ENCODE results near the gene UVRAG. TPM values are rescaled to one million over a fixed set of nuclear protein-coding genes. Genes with fewer than 3 reads are reported as not detected.
"Not testable (repeated sequence)": the region's sequence is repeated elsewhere in the genome, so short reads cannot be mapped to it uniquely, and the experiment has no call there.

UVRAG gene
- total RNA-seq, 1 donor from 2014 or later: 24.3 TPM

DNA sequence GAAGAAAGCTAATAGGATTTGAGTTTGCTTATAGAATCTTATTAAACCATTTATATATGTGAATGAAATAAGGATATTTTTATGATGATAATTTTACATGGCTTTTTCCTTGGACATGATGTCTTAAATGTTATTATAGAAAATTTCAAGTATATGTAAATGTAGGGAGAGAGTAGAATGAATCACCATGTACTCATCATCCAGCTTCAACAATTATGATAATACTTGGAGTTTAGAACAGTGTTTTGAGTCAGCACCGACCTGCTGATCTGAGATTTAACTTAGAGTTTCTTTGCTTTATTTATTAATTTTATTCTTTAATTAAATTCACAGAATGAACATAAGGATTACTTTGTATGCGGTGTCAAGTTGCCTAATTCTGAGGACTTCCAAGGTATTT lies 193.5 kb downstream of the UVRAG start:
- no peak for DNase-seq (ENCODE audit: low spot score)

DNA sequence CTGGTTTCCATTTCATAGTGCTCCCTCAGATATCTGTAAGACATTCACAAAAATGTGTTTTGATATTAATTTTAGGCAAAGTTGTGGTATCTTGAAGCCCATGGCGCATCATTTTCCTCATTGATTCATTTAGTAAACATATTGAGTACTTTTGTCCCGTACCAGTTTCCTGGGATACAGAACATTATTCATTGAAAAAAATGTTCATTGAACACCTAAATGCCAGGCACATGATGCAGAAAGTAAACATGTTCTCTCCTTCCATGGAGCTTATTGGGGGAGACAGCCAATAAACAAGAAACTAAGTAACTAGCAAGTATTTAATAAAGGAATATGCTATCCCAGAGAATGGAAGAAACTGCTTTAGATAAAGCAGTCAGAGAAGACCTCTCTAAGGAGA lies 195.0 kb downstream of the UVRAG start:
- no peak for DNase-seq (ENCODE audit: low spot score)

DNA sequence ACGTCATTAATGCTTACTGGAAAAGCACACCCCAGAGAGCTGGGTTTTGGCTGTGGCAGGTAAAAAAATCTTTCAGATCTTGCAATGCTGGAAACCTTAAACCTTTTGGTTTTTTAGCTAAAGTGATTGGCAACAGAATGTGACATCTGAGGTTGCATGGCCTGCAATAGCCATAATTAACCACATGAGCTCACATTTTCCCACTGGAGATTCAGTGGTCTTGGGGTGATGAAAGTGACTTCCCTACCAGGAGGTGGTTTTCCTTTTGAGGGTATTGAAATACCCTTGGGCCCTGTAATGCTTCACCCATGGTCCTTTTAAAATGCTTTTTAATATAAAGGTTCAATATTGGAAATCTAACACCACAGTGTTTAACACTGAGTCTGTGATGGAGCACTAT lies 198.5 kb downstream of the UVRAG start:
- no peak for DNase-seq (ENCODE audit: low spot score)

GRCh38 chr11:76023236-76024068 lies 208.4 kb downstream of the UVRAG start:
- no peak for DNase-seq (ENCODE audit: low spot score)

GRCh38 chr11:76025068-76025467 lies 210.1 kb downstream of the UVRAG start:
- DNase-seq (ENCODE audit: low spot score): no peak

DNA sequence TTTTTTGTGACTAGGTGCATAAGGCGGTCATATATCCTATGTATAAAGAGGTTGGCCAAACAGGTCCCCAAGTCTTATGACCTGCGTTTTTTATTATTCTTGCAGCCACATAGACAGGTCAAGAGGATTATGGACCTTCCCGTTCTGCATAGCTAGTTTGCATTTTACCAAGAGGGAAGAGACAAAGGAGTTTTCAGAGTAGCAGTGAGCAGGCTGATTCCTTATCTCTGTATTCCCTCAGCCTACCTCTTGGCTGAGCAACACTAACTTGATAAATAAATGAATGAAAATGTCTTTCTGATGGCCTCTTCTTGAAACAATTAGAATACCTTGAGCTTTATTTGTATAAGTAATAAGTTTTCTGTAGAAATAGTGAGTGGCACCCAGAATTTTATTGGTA lies 210.8 kb downstream of the UVRAG start:
- no peak for DNase-seq (ENCODE audit: low spot score)

DNA sequence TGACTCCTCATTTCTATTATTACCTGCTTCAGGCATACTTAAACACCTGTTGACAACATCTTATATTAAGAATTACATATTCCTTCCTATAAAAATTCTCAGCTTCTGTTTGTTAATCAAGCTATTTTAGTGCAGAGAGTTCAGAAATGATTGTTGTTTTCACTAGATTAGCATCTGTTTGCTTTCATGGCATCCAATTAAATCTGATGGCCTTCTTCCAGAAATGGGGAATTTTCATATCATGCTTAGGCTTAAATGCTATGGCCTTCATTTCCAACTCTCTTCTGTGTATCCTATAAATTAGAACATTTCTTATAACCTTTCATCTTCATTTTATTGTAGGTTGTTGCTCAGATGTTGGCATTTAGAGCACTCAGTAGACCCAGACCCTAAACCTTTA lies 211.3 kb downstream of the UVRAG start:
- DNase-seq (ENCODE audit: low spot score): no peak

GRCh38 chr11:76026862-76027261 lies 211.9 kb downstream of the UVRAG start:
- DNase-seq (ENCODE audit: low spot score): no peak

GRCh38 chr11:76030286-76030685 lies 215.3 kb downstream of the UVRAG start:
- DNase-seq (ENCODE audit: low spot score): no peak

GRCh38 chr11:76030968-76031590 lies 216.1 kb downstream of the UVRAG start:
- no peak for DNase-seq (ENCODE audit: low spot score)

GRCh38 chr11:76033699-76034098 lies 218.7 kb downstream of the UVRAG start:
- no peak for DNase-seq (ENCODE audit: low spot score)

GRCh38 chr11:76035020-76035419 lies 220.0 kb downstream of the UVRAG start:
- no peak for DNase-seq (ENCODE audit: low spot score)

- no peak for DNase-seq (ENCODE audit: low spot score)
These were observed 223.6 kb downstream of the UVRAG start for GRCh38 chr11:76038608-76039007.

- DNase-seq (ENCODE audit: low spot score): no peak
These were observed 226.2 kb downstream of the UVRAG start for GRCh38 chr11:76041208-76041607.

GRCh38 chr11:76044750-76045320 lies 229.8 kb downstream of the UVRAG start:
- DNase-seq (ENCODE audit: low spot score): no peak

- no peak for DNase-seq (ENCODE audit: low spot score)
These were observed 232.2 kb downstream of the UVRAG start for GRCh38 chr11:76047231-76047630.

- no peak for DNase-seq (ENCODE audit: low spot score)
These were observed 232.8 kb downstream of the UVRAG start for GRCh38 chr11:76047766-76048165.

GRCh38 chr11:76048763-76049162 lies 233.8 kb downstream of the UVRAG start:
- DNase-seq (ENCODE audit: low spot score): no peak

GRCh38 chr11:76049511-76049910 lies 234.5 kb downstream of the UVRAG start:
- no peak for DNase-seq (ENCODE audit: low spot score)

DNA sequence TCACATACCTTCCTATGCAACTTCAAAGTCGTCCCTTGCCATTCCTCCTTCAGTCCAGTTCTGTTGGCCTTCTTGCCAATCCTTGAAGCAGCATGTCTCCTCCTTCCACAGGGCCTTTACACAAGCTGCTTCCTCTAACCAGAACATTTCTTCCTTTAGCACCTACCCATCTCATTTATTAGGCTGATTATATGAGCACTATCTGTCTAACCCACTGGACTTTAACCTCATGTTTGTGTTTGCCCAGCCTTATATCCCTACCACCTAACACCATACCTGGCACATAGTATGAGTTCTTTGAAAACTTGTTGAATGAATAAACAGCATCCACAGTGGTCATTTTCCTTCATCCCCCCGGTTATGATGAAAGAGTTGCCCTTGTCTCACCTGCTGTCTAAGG lies 236.9 kb downstream of the UVRAG start:
- DNase-seq (ENCODE audit: low spot score): no peak

GRCh38 chr11:76054330-76054729 lies 239.3 kb downstream of the UVRAG start:
- no peak for DNase-seq (ENCODE audit: low spot score)

DNA sequence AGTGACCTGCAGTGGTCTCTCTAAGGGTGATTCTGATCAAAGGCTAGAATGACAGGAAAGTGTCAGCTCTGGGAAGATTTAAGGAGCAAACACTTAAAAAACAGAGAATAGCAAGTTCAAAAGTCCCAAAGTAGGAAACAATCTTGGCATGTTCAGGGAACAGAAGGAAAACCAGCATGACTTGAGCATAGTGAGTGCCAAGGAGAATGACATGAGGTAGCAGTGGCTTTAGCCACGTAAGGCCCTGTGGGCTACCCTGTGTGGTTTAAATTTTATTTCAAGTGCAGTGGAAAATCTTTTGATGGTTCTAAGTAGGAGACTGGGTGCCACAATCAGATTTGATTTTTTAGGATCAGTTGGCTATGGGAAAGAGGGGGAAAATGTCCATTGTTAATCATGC lies 241.9 kb downstream of the UVRAG start:
- DNase-seq (ENCODE audit: low spot score): no peak

DNA sequence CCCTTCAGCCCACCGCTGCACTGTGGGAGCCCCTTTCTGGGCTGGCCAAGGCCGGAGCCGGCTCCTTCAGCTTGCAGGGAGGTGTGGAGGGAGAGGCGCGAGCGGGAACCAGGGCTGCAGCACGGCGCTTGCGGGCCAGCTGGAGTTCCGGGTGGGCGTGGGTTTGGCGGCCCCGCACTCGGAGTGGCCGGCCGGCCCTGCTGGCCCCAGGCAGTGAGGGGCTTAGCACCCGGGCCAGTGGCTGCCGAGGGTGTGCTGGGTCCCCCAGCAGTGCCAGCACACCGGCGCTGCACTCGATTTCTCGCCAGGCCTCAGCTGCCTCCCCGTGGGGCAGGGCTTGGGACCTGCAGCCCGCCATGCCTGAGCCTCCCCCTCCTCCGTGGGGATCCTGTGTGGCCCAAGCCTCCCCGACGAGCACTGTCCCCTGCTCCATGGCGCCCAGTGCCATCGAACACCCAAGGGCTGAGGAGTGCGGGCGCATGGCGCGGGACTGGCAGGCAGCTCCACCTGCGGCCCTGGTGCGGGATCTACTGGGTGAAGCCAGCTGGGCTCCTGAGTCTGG lies 245.5 kb downstream of the UVRAG start:
- DNase-seq (ENCODE audit: low spot score): not testable (repeated sequence)
